K562 (cell line): ENCODE measurements around the gene HDLBP. TPM values are rescaled to one million over a fixed set of nuclear protein-coding genes. Genes with fewer than 3 reads are reported as not detected.
A peak's percentile ranks its signal among the peaks of the same experiment; 100 is the strongest.

Source experiments
- HMG20A ChIP-seq: fragments of 450-650 bp; formaldehyde crosslinking; conservative IDR thresholded peaks from 2 replicates; pipeline ENCODE4 v1.4.0; 2020; ENCODE audit warnings: mild to moderate bottlenecking, mixed read lengths
- SIN3A ChIP-seq, 2 experiments: fragments of 150-350 bp in 1 of 2; IDR thresholded peaks; 2 replicates each; pipeline ENCODE4 v1.6.1; 2011 to 2016; ENCODE audit warnings: borderline replicate concordance in 2 of 2, low read depth in 2 of 2, low read length in 2 of 2, mild to moderate bottlenecking in 2 of 2, moderate library complexity in 2 of 2; ENCODE audit not compliant: control insufficient read depth in 1 of 2
- SNAPC5 ChIP-seq: fragments of 250-450 bp; sonication (Bioruptor Pico); IDR thresholded peaks from 2 replicates; pipeline ENCODE4 v1.8.0; 2021; ENCODE audit warnings: moderate library complexity, mild to moderate bottlenecking, inconsistent platforms
- TAF1 ChIP-seq: IDR thresholded peaks from 2 replicates; pipeline ENCODE4 v1.6.1; 2011; ENCODE audit warnings: mild to moderate bottlenecking, low read length, moderate library complexity; ENCODE audit not compliant: insufficient read depth, control insufficient read depth, severe bottlenecking; ENCODE audit errors: extremely low read depth
- TBP ChIP-seq: optimal IDR thresholded peaks from 2 replicates; pipeline ENCODE3; 2011; ENCODE audit warnings: low read depth, low read length, improper control_type of control experiment
- ZBTB26 ChIP-seq: fragments of 450-650 bp; formaldehyde crosslinking; IDR thresholded peaks from 2 replicates; pipeline ENCODE4 v1.4.0; 2022; ENCODE audit warnings: missing genetic modification characterization
- ZBTB7A ChIP-seq: IDR thresholded peaks from 2 replicates; pipeline ENCODE4 v1.6.1; 2011; ENCODE audit warnings: low read depth, mild to moderate bottlenecking, low read length, moderate library complexity, borderline replicate concordance; ENCODE audit not compliant: control insufficient read depth
- polyA plus RNA-seq, 8 experiments: library from polyadenylated mRNA; depleted of rRNA in 4 of 8; stranded (reverse) in 5 of 8; unstranded in 3 of 8; fragments of >200 nt; fragmentation: Nextera tagmentation in 2 of 8; fragmentation: Illumina TruSeq in 1 of 8; extraction: Ambion mirVana in 2 of 8; extraction: Trizol in 1 of 8; gene quantifications; 2 replicates each; pipeline versions ENCODE4 v1.2.1 to v1.2.3, GENCODE V29; 2011 to 2014; ENCODE audit warnings: inconsistent platforms in 1 of 8, missing spikeins in 1 of 8
- total RNA-seq, 7 experiments: library from RNA; depleted of rRNA in 6 of 7; stranded (reverse); fragments of >200 nt in 6 of 7; fragmentation: Illumina TruSeq in 2 of 7; extraction: Trizol in 2 of 7; gene quantifications; 2 replicates each; pipeline versions ENCODE4 v1.2.1 to v1.2.3, GENCODE V29; 2011 to 2021; ENCODE audit warnings: low replicate concordance in 1 of 7
- TF ChIP-seq, protein P1 (sequence below): IDR thresholded peaks from 2 replicates; pipeline ENCODE4 v1.6.1; 2011; ENCODE audit warnings: borderline replicate concordance, low read depth, mild to moderate bottlenecking, moderate library complexity, low read length; ENCODE audit not compliant: insufficient read depth, poor library complexity, severe bottlenecking
- TF ChIP-seq, protein P2 (sequence below): fragments of 450-650 bp; IDR thresholded peaks from 2 replicates; pipeline ENCODE4 v1.6.1; 2016; ENCODE audit warnings: mild to moderate bottlenecking, moderate library complexity

HDLBP gene
- total and polyA plus RNA-seq, 9 of the 15 experiments (the other 6 are each of a cell fraction or from before 2014, with no cell fraction given) = 24.4 to 378 (median 146) TPM

- TF ChIP-seq TBP (no peak), SIN3A (IDR thresholded peaks at IDR 0.05; ENCODE audit: borderline replicate concordance in 2 of 2, control insufficient read depth in 1 of 2, low read depth in 2 of 2, low read length in 2 of 2) (no peak), ZBTB26 (CRISPR knock-in tag) (no peak), ZBTB7A (peak; percentile 29; the same call in 1 of the 2 replicates), TAF1 (peak; percentile 31), HMG20A (CRISPR knock-in tag) (no peak), SNAPC5 (no peak)
- TF ChIP-seq, protein P1, sequence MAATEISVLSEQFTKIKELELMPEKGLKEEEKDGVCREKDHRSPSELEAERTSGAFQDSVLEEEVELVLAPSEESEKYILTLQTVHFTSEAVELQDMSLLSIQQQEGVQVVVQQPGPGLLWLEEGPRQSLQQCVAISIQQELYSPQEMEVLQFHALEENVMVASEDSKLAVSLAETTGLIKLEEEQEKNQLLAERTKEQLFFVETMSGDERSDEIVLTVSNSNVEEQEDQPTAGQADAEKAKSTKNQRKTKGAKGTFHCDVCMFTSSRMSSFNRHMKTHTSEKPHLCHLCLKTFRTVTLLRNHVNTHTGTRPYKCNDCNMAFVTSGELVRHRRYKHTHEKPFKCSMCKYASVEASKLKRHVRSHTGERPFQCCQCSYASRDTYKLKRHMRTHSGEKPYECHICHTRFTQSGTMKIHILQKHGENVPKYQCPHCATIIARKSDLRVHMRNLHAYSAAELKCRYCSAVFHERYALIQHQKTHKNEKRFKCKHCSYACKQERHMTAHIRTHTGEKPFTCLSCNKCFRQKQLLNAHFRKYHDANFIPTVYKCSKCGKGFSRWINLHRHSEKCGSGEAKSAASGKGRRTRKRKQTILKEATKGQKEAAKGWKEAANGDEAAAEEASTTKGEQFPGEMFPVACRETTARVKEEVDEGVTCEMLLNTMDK = no peak
- TF ChIP-seq, protein P2, sequence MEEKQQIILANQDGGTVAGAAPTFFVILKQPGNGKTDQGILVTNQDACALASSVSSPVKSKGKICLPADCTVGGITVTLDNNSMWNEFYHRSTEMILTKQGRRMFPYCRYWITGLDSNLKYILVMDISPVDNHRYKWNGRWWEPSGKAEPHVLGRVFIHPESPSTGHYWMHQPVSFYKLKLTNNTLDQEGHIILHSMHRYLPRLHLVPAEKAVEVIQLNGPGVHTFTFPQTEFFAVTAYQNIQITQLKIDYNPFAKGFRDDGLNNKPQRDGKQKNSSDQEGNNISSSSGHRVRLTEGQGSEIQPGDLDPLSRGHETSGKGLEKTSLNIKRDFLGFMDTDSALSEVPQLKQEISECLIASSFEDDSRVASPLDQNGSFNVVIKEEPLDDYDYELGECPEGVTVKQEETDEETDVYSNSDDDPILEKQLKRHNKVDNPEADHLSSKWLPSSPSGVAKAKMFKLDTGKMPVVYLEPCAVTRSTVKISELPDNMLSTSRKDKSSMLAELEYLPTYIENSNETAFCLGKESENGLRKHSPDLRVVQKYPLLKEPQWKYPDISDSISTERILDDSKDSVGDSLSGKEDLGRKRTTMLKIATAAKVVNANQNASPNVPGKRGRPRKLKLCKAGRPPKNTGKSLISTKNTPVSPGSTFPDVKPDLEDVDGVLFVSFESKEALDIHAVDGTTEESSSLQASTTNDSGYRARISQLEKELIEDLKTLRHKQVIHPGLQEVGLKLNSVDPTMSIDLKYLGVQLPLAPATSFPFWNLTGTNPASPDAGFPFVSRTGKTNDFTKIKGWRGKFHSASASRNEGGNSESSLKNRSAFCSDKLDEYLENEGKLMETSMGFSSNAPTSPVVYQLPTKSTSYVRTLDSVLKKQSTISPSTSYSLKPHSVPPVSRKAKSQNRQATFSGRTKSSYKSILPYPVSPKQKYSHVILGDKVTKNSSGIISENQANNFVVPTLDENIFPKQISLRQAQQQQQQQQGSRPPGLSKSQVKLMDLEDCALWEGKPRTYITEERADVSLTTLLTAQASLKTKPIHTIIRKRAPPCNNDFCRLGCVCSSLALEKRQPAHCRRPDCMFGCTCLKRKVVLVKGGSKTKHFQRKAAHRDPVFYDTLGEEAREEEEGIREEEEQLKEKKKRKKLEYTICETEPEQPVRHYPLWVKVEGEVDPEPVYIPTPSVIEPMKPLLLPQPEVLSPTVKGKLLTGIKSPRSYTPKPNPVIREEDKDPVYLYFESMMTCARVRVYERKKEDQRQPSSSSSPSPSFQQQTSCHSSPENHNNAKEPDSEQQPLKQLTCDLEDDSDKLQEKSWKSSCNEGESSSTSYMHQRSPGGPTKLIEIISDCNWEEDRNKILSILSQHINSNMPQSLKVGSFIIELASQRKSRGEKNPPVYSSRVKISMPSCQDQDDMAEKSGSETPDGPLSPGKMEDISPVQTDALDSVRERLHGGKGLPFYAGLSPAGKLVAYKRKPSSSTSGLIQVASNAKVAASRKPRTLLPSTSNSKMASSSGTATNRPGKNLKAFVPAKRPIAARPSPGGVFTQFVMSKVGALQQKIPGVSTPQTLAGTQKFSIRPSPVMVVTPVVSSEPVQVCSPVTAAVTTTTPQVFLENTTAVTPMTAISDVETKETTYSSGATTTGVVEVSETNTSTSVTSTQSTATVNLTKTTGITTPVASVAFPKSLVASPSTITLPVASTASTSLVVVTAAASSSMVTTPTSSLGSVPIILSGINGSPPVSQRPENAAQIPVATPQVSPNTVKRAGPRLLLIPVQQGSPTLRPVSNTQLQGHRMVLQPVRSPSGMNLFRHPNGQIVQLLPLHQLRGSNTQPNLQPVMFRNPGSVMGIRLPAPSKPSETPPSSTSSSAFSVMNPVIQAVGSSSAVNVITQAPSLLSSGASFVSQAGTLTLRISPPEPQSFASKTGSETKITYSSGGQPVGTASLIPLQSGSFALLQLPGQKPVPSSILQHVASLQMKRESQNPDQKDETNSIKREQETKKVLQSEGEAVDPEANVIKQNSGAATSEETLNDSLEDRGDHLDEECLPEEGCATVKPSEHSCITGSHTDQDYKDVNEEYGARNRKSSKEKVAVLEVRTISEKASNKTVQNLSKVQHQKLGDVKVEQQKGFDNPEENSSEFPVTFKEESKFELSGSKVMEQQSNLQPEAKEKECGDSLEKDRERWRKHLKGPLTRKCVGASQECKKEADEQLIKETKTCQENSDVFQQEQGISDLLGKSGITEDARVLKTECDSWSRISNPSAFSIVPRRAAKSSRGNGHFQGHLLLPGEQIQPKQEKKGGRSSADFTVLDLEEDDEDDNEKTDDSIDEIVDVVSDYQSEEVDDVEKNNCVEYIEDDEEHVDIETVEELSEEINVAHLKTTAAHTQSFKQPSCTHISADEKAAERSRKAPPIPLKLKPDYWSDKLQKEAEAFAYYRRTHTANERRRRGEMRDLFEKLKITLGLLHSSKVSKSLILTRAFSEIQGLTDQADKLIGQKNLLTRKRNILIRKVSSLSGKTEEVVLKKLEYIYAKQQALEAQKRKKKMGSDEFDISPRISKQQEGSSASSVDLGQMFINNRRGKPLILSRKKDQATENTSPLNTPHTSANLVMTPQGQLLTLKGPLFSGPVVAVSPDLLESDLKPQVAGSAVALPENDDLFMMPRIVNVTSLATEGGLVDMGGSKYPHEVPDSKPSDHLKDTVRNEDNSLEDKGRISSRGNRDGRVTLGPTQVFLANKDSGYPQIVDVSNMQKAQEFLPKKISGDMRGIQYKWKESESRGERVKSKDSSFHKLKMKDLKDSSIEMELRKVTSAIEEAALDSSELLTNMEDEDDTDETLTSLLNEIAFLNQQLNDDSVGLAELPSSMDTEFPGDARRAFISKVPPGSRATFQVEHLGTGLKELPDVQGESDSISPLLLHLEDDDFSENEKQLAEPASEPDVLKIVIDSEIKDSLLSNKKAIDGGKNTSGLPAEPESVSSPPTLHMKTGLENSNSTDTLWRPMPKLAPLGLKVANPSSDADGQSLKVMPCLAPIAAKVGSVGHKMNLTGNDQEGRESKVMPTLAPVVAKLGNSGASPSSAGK = peak; percentile 18; the same call in 1 of the 2 replicates
Observed at GRCh38 chr2:241218131-241219029, 97.1 kb downstream of the HDLBP start (continued).
